GM12892 (cell line): ENCODE data around the gene BIRC2.

Source experiments
- POLR2A ChIP-seq: IDR thresholded peaks from 2 replicates; pipeline ENCODE4 v1.6.1; 2011; ENCODE audit warnings: low read depth, low read length, control low read depth
- POLR2AphosphoS5 ChIP-seq: IDR thresholded peaks from 2 replicates; pipeline ENCODE4 v1.6.1; 2011; ENCODE audit warnings: low read depth, low read length, control low read depth
- TAF1 ChIP-seq: IDR thresholded peaks from 2 replicates; pipeline ENCODE4 v1.6.1; 2011; ENCODE audit warnings: low read depth, mild to moderate bottlenecking, control low read depth, low read length, borderline replicate concordance

GRCh38 chr11:102402548-102402947, 55.5 kb downstream of the BIRC2 start:
- TF ChIP-seq POLR2AphosphoS5: no peak
- no peak for TF ChIP-seq POLR2A
- TF ChIP-seq TAF1: no peak
